ENCODE measurements around the gene HTT.

GRCh38 chr4:3034231-3034630, 40.2 kb upstream of the HTT start:
- no peak for TF ChIP-seq CTCF (IDR thresholded peaks at IDR 0.05)
- no peak for TF ChIP-seq POLR2A (IDR thresholded peaks at IDR 0.05)

Data from adrenal gland (tissue), 5 donors.